KMS-11 (cell line): Measurements from ENCODE around the gene RCAN2.
"Not testable (repeated sequence)": the region's sequence is repeated elsewhere in the genome, so short reads cannot be mapped to it uniquely, and the experiment has no call there.

Source experiments
- H2AFZ ChIP-seq: fragments of 200-600 bp; sonication (generic); 2 replicates; pipeline ENCODE4 v1.6.1; 2016; ENCODE audit warnings: antibody characterized with exemption, mixed run types, low read depth
- H3K27ac ChIP-seq: fragments of 200-600 bp; sonication (generic); 2 replicates; pipeline ENCODE4 v1.6.1; 2016; ENCODE audit warnings: mild to moderate bottlenecking, mixed run types
- H3K27me3 ChIP-seq: fragments of 200-600 bp; sonication (generic); 2 replicates; pipeline ENCODE4 v1.6.1; 2017; ENCODE audit warnings: mild to moderate bottlenecking, low read depth, mixed run types, moderate library complexity; ENCODE audit not compliant: insufficient read depth
- H3K36me3 ChIP-seq: fragments of 200-600 bp; sonication (generic); 2 replicates; pipeline ENCODE4 v1.6.1; 2017; ENCODE audit warnings: mild to moderate bottlenecking, mixed run types; ENCODE audit not compliant: insufficient read depth
- H3K4me1 ChIP-seq: fragments of 200-600 bp; sonication (generic); 2 replicates; pipeline ENCODE4 v1.6.1; 2016; ENCODE audit warnings: mild to moderate bottlenecking, low read depth, mixed run types; ENCODE audit not compliant: poor library complexity, severe bottlenecking
- H3K4me2 ChIP-seq: fragments of 200-600 bp; sonication (generic); 2 replicates; pipeline ENCODE4 v1.7.0; 2016; ENCODE audit warnings: mild to moderate bottlenecking, mixed run types
- H3K4me3 ChIP-seq: fragments of 200-600 bp; sonication (generic); IDR thresholded peaks from 2 replicates; pipeline ENCODE4 v1.6.1; 2017; ENCODE audit warnings: low read depth, low read length, mixed read lengths; ENCODE audit not compliant: insufficient read depth
- H3K79me2 ChIP-seq: fragments of 200-600 bp; sonication (generic); 2 replicates; pipeline ENCODE4 v1.6.1; 2016; ENCODE audit warnings: low read depth, mixed run types; ENCODE audit not compliant: insufficient read depth
- H3K9ac ChIP-seq: fragments of 200-600 bp; sonication (generic); 2 replicates; pipeline ENCODE4 v1.6.1; 2016; ENCODE audit warnings: mild to moderate bottlenecking, mixed run types
- H4K20me1 ChIP-seq: fragments of 200-600 bp; sonication (generic); 2 replicates; pipeline ENCODE4 v1.6.1; 2016; ENCODE audit warnings: mild to moderate bottlenecking, mixed run types; ENCODE audit not compliant: insufficient read depth
- TF ChIP-seq, protein P1 (sequence below): fragments of 200-600 bp; sonication (generic); conservative IDR thresholded peaks from 2 replicates; pipeline ENCODE4 v1.6.1; 2017; ENCODE audit warnings: low read depth, mild to moderate bottlenecking, antibody characterized with exemption, low read length, moderate library complexity, mixed read lengths

RCAN2 gene

GRCh38 chr6:46407246-46407645, 84.0 kb downstream of the RCAN2 start:
- H3K4me1 ChIP-seq = no peaks in the 10 kb centered on the region
- no peak overlapping the region for H2AFZ ChIP-seq
- no peaks in the 10 kb centered on the region for H4K20me1 ChIP-seq
- no peak overlapping the region for H3K4me3 ChIP-seq
- H3K36me3 ChIP-seq = no peaks in the 10 kb centered on the region
- H3K9ac ChIP-seq = no peak overlapping the region
- H3K4me2 ChIP-seq = no peak overlapping the region
- no peak overlapping the region for H3K27ac ChIP-seq
- TF ChIP-seq, protein P1, sequence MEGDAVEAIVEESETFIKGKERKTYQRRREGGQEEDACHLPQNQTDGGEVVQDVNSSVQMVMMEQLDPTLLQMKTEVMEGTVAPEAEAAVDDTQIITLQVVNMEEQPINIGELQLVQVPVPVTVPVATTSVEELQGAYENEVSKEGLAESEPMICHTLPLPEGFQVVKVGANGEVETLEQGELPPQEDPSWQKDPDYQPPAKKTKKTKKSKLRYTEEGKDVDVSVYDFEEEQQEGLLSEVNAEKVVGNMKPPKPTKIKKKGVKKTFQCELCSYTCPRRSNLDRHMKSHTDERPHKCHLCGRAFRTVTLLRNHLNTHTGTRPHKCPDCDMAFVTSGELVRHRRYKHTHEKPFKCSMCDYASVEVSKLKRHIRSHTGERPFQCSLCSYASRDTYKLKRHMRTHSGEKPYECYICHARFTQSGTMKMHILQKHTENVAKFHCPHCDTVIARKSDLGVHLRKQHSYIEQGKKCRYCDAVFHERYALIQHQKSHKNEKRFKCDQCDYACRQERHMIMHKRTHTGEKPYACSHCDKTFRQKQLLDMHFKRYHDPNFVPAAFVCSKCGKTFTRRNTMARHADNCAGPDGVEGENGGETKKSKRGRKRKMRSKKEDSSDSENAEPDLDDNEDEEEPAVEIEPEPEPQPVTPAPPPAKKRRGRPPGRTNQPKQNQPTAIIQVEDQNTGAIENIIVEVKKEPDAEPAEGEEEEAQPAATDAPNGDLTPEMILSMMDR = no peak
- H3K79me2 ChIP-seq = no peaks in the 10 kb centered on the region
- H3K27me3 ChIP-seq = no peaks in the 10 kb centered on the region

DNA sequence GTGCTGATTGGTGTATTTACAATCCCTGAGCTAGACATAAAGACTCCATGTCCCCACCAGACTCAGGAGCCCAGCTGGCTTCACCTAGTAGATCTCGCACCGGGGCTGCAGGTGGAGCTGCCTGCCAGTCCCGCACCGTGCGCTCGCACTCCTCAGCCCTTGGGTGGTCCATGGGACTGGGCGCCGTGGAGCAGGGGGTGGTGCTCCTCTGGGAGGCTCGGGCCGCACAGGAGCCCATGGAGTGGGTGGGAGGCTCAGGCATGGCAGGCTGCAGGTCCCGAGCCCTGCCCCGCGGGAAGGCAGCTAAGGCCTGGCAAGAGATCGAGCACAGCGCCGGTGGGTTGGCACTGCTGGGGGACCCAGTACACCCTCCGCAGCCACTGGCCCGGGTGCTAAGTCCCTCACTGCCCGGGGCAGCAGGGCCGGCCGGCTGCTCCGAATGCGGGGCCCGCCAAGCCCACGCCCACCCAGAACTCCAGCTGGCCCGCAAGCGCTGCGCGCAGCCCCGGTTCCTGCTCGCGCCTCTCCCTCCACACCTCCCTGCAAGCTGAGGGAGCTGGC, 85.5 kb downstream of the RCAN2 start:
- not testable (repeated sequence) for H3K4me1 ChIP-seq, H3K27me3 ChIP-seq, H3K36me3 ChIP-seq, H3K9ac ChIP-seq, H3K27ac ChIP-seq, H2AFZ ChIP-seq, H3K4me2 ChIP-seq, H3K4me3 ChIP-seq, H4K20me1 ChIP-seq, H3K79me2 ChIP-seq

DNA sequence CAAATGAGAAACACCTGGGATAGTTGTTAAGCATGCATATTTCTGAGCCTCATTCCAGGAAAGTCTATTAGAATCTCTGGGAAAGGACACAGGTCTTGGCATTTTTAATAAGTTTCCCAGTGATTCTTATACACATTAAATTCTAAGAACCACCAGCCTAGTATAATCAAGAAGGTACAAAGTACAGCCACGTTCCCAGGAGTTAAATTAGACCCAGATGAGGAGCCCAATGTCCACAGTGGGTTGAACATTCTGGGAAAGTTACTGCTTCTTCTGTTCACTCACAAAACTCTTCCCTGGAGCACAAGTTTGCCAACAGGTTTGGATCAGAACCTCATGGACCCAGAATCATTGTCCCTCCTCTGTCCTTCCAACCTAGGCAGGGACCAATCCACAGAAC, 90.4 kb downstream of the RCAN2 start:
- H3K27me3 ChIP-seq = no peaks in the 10 kb centered on the region

DNA sequence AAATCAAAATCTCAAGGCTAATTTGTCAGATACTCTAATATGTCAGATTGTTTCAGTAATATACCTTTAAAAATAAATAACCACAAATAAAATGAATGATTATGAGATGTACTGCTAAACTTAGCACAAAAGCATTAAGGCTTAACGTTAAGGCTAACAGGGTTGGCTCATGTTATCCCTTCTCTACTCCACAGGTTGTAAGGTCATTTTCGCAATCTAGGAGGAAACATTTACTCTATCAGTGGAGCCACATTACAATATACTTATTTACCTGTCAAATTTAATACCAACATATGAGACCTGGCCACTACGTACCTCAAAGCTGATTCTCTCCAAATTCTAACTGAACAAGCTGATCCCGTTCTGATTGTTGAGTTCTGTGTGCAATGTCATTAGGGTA, 95.7 kb downstream of the RCAN2 start:
- Histone ChIP-seq H3K4me3 (no peak overlapping the region), H3K36me3 (no peaks in the 10 kb centered on the region), H3K4me2 (no peak overlapping the region), H4K20me1 (no peaks in the 10 kb centered on the region), H3K4me1 (no peaks in the 10 kb centered on the region), H2AFZ (no peak overlapping the region), H3K27ac (no peak overlapping the region), H3K79me2 (no peaks in the 10 kb centered on the region), H3K9ac (no peak overlapping the region), H3K27me3 (no peaks in the 10 kb centered on the region)
- TF ChIP-seq, protein P1 = no peak

More for the DNA sequence above, 90.4 kb downstream of the RCAN2 start:
- TF ChIP-seq, protein P1 = no peak
- no peak overlapping the region for H3K9ac ChIP-seq
- no peaks in the 10 kb centered on the region for H3K79me2 ChIP-seq
- no peak overlapping the region for H3K27ac ChIP-seq
- H3K4me3 ChIP-seq = no peak overlapping the region
- H3K36me3 ChIP-seq = no peaks in the 10 kb centered on the region
- H4K20me1 ChIP-seq = no peaks in the 10 kb centered on the region
- no peak overlapping the region for H3K4me2 ChIP-seq
- H2AFZ ChIP-seq = no peak overlapping the region
- H3K4me1 ChIP-seq = no peaks in the 10 kb centered on the region

DNA sequence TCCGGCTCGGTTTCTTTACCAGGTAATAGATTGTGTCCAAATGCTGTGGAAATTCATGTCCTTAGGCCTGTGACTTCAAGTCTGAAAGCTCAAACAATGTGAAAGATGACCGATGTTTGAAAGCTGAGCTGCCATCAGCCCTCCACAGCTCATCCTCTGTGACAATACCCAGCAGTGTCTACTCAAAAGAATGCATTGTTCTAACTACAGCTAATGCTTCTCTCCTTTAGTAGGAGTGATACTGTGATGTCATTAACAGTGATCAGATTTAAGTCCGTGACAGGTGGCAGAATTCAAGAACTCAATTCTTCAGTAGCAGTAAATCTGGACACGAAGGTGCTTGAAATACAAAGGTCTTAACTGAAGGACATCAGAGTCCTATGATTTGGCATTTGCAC, 97.3 kb downstream of the RCAN2 start:
- TF ChIP-seq, protein P1 = no peak
- H3K27me3 ChIP-seq = no peaks in the 10 kb centered on the region
- H3K27ac ChIP-seq = no peak overlapping the region
- H3K9ac ChIP-seq = no peak overlapping the region
- H3K4me3 ChIP-seq = no peak overlapping the region
- no peaks in the 10 kb centered on the region for H4K20me1 ChIP-seq
- no peak overlapping the region for H2AFZ ChIP-seq
- no peaks in the 10 kb centered on the region for H3K4me1 ChIP-seq
- no peaks in the 10 kb centered on the region for H3K36me3 ChIP-seq
- H3K79me2 ChIP-seq = no peaks in the 10 kb centered on the region
- no peak overlapping the region for H3K4me2 ChIP-seq
